ENCODE measurements around the gene ANKRD42. TPM values are rescaled to one million over a fixed set of nuclear protein-coding genes. Genes with fewer than 3 reads are reported as not detected.

The ANKRD42 gene
- total RNA-seq, 1 experiment from 2014 or later = 5.4 TPM

GRCh38 chr11:83256602-83257340, 63.3 kb downstream of the ANKRD42 start:
- Histone ChIP-seq H2AFZ (ENCODE audit: low read depth, low read length, poor library complexity, severe bottlenecking) (no peak overlapping the region), H3K9me3 (ENCODE audit: control insufficient read depth in 1 of 2, insufficient read depth in 1 of 2, low read depth in 1 of 2, low read length in 2 of 2) (no peaks in the 10 kb centered on the region), H3K4me1 (ENCODE audit: control insufficient read depth in 1 of 2, insufficient read depth in 2 of 2, low read length in 2 of 2) (peaks cover 6 to 17% of the 10 kb centered on the region in 2 experiments), H3K27ac (ENCODE audit: low read depth, low read length) (no peak overlapping the region), H3K27me3 (ENCODE audit: insufficient read depth, low read length) (no peaks in the 10 kb centered on the region), H3K9me2 (ENCODE audit: insufficient read depth) (no peaks in the 10 kb centered on the region), H3K4me3 (replicated peaks in 1 of 2; ENCODE audit: low read depth in 1 of 2, low read length in 2 of 2) (no peak overlapping the region), H3K4me2 (ENCODE audit: low read length) (no peak overlapping the region), H4K20me1 (ENCODE audit: insufficient read depth) (no peaks in the 10 kb centered on the region), H3K36me3 (ENCODE audit: control insufficient read depth in 1 of 2, insufficient read depth in 2 of 2, low read length in 2 of 2) (peaks cover 0 to 5% of the 10 kb centered on the region in 2 experiments; a peak in 2 of 4 replicates), H3K79me2 (ENCODE audit: insufficient read depth, low read length) (no peaks in the 10 kb centered on the region), H3K9ac (ENCODE audit: low read length) (no peak overlapping the region)
- POLR2A ChIA-PET = no interaction called here
- no peak for TF ChIP-seq ZNF274 (IDR thresholded peaks at IDR 0.05; ENCODE audit: low read depth, low read length)
- TF ChIP-seq EGR1 (IDR thresholded peaks at IDR 0.05; ENCODE audit: low read depth) = no peak
- TF ChIP-seq REST (IDR thresholded peaks at IDR 0.05; ENCODE audit: low read depth) = no peak
- TF ChIP-seq ATF3 (IDR thresholded peaks at IDR 0.05) = no peak
- no peak for TF ChIP-seq CEBPB (IDR thresholded peaks at IDR 0.05; ENCODE audit: low read depth)
- no peak for DNase-seq (ENCODE audit: low read depth, low spot score)
- RAD21 ChIA-PET (ENCODE audit: low non-redundant PET in 1 of 2, low total read pairs in 2 of 2, uncharacterized antibody in 2 of 2, unreplicated experiment in 2 of 2) = no interaction called here
- CTCF ChIA-PET = no interaction called here
- no TSS peak for BruUV-seq (replicated peaks)
- no peak for ATAC-seq
- intact Hi-C loops (cut with micrococcal nuclease) = no loop called here

Data from HCT116 (cell line).